Mucosa of stomach (tissue), 1 donor: Measurements from ENCODE around the gene SEPHS1.
A peak's percentile ranks its signal among the peaks of the same experiment; 100 is the strongest.

ENCODE experiments used
- H3K27me3 ChIP-seq: one replicate; pipeline ENCODE4 v1.7.0; 2013; ENCODE audit warnings: mild to moderate bottlenecking, low read length; ENCODE audit not compliant: control insufficient read depth, insufficient read depth
- H3K36me3 ChIP-seq: one replicate; pipeline ENCODE4 v1.7.0; 2013; ENCODE audit warnings: low read length; ENCODE audit not compliant: control insufficient read depth, insufficient read depth
- H3K4me1 ChIP-seq: one replicate; pipeline ENCODE4 v1.7.0; 2013; ENCODE audit warnings: mild to moderate bottlenecking, low read length; ENCODE audit not compliant: control insufficient read depth, insufficient read depth
- H3K4me3 ChIP-seq: one replicate; pipeline ENCODE4 v1.7.0; 2013; ENCODE audit warnings: low read length
- H3K9ac ChIP-seq: one replicate; pipeline ENCODE4 v1.7.0; 2013; ENCODE audit warnings: mild to moderate bottlenecking, low read length, moderate library complexity
- H3K9me3 ChIP-seq: one replicate; pipeline ENCODE4 v1.7.0; 2013; ENCODE audit warnings: mild to moderate bottlenecking, low read length, moderate library complexity; ENCODE audit not compliant: control insufficient read depth
- donor health status: Pancreatic carcinoma.

SEPHS1 gene

GRCh38 chr10:13352519-13352918, 4.4 kb upstream of the SEPHS1 start:
- Histone ChIP-seq H3K27me3 (peaks cover 15% of the 10 kb centered on the region), H3K36me3 (no peaks in the 10 kb centered on the region), H3K9me3 (no peaks in the 10 kb centered on the region), H3K4me3 (no peak overlapping the region), H3K9ac (no peak overlapping the region), H3K4me1 (peaks cover 6% of the 10 kb centered on the region)

GRCh38 chr10:13351340-13351915, 3.3 kb upstream of the SEPHS1 start:
- H3K36me3 ChIP-seq, result no peaks in the 10 kb centered on the region
- H3K9ac ChIP-seq, result no peak overlapping the region
- H3K27me3 ChIP-seq, result peaks cover 15% of the 10 kb centered on the region

GRCh38 chr10:13349463-13350274, 1.6 kb upstream of the SEPHS1 start:
- Histone ChIP-seq H3K36me3 (no peaks in the 10 kb centered on the region), H3K9me3 (no peaks in the 10 kb centered on the region), H3K4me1 (peaks cover 13% of the 10 kb centered on the region), H3K27me3 (peaks cover 15% of the 10 kb centered on the region), H3K4me3 (no peak overlapping the region), H3K9ac (peak overlapping the region; percentile 22)

More at GRCh38 chr10:13351340-13351915, 3.3 kb upstream of the SEPHS1 start:
- H3K4me1 ChIP-seq, result peaks cover 6% of the 10 kb centered on the region
- H3K4me3 ChIP-seq, result no peak overlapping the region
- no peaks in the 10 kb centered on the region for H3K9me3 ChIP-seq

- no peak overlapping the region for H3K4me3 ChIP-seq
- H3K9ac ChIP-seq, result peak overlapping the region; percentile 91
- no peaks in the 10 kb centered on the region for H3K36me3 ChIP-seq
- peaks cover 13% of the 10 kb centered on the region for H3K4me1 ChIP-seq
- no peaks in the 10 kb centered on the region for H3K9me3 ChIP-seq
- H3K27me3 ChIP-seq, result peaks cover 13% of the 10 kb centered on the region
Measured at GRCh38 chr10:13347500-13348156, 465 bp downstream of the SEPHS1 start.

GRCh38 chr10:13347043-13347499, 1.0 kb downstream of the SEPHS1 start:
- peak overlapping the region; percentile 91 for H3K9ac ChIP-seq
- H3K4me3 ChIP-seq, result peak overlapping the region; percentile 45
- H3K36me3 ChIP-seq, result no peaks in the 10 kb centered on the region
- H3K27me3 ChIP-seq, result peaks cover 8% of the 10 kb centered on the region
- no peaks in the 10 kb centered on the region for H3K9me3 ChIP-seq
- H3K4me1 ChIP-seq, result peaks cover 13% of the 10 kb centered on the region

- Histone ChIP-seq H3K4me1 (peaks cover 13% of the 10 kb centered on the region), H3K36me3 (no peaks in the 10 kb centered on the region), H3K9ac (peak overlapping the region; percentile 91), H3K9me3 (no peaks in the 10 kb centered on the region), H3K27me3 (peaks cover 2% of the 10 kb centered on the region), H3K4me3 (peak overlapping the region; percentile 45)
Measured at GRCh38 chr10:13346283-13347042, 1.6 kb downstream of the SEPHS1 start.

GRCh38 chr10:13340626-13341376, 7.3 kb downstream of the SEPHS1 start:
- no peak overlapping the region for H3K9ac ChIP-seq
- H3K36me3 ChIP-seq, result no peaks in the 10 kb centered on the region
- H3K4me1 ChIP-seq, result peaks cover under 1% of the 10 kb centered on the region
- H3K9me3 ChIP-seq, result no peaks in the 10 kb centered on the region
- no peaks in the 10 kb centered on the region for H3K27me3 ChIP-seq
- no peak overlapping the region for H3K4me3 ChIP-seq

- H3K4me3 ChIP-seq, result no peak overlapping the region
- H3K4me1 ChIP-seq, result no peaks in the 10 kb centered on the region
- no peaks in the 10 kb centered on the region for H3K36me3 ChIP-seq
- H3K9ac ChIP-seq, result no peak overlapping the region
- H3K9me3 ChIP-seq, result no peaks in the 10 kb centered on the region
- no peaks in the 10 kb centered on the region for H3K27me3 ChIP-seq
Measured at GRCh38 chr10:13340068-13340467, 8.0 kb downstream of the SEPHS1 start.

- no peaks in the 10 kb centered on the region for H3K4me1 ChIP-seq
- H3K9ac ChIP-seq, result no peak overlapping the region
- no peaks in the 10 kb centered on the region for H3K36me3 ChIP-seq
- no peaks in the 10 kb centered on the region for H3K27me3 ChIP-seq
- no peak overlapping the region for H3K4me3 ChIP-seq
- H3K9me3 ChIP-seq, result no peaks in the 10 kb centered on the region
Measured at GRCh38 chr10:13338390-13339110, 9.5 kb downstream of the SEPHS1 start.

- no peak overlapping the region for H3K4me3 ChIP-seq
- no peaks in the 10 kb centered on the region for H3K36me3 ChIP-seq
- no peaks in the 10 kb centered on the region for H3K27me3 ChIP-seq
- H3K9ac ChIP-seq, result no peak overlapping the region
- no peaks in the 10 kb centered on the region for H3K9me3 ChIP-seq
- H3K4me1 ChIP-seq, result no peaks in the 10 kb centered on the region
Measured at GRCh38 chr10:13337827-13338196, 10.3 kb downstream of the SEPHS1 start.
